Right ventricle myocardium inferior (tissue), 1 donor: ENCODE measurements around the gene UQCRQ. TPM values are rescaled to one million over a fixed set of nuclear protein-coding genes. Genes with fewer than 3 reads are reported as not detected.
"Not testable (repeated sequence)": the region's sequence is repeated elsewhere in the genome, so short reads cannot be mapped to it uniquely, and the experiment has no call there.

Source experiments
- ATAC-seq: fragments of 200-7000 bp; cut with Tn5 transposase; one replicate; pipeline ENCODE4 v1.9.1; 2020; ENCODE audit warnings: mild to moderate bottlenecking, moderate library complexity
- DNase-seq: peaks from one replicate; pipeline ENCODE4 v3.0.0; 2021; ENCODE audit errors: missing footprints
- intact Hi-C: fragments of 100-400 bp; cut with DNase I; formaldehyde crosslinking; loops from one replicate; pipeline ENCODE4 v1.11.0; 2022
- total RNA-seq: library from RNA; stranded (reverse); fragmentation: NEBNext Ultra II Directional; extraction: Animal tissue kit (Norgen Biotek cat#: 25700); gene quantifications from one replicate; pipeline ENCODE4 v1.2.1, GENCODE V29; 2021
- donor health status: DM: no; HTN: yes; CAD: no; lungs with severe emphysema.

UQCRQ gene
- total RNA-seq, 1 donor from 2014 or later = 1,774 TPM

GRCh38 chr5:132830436-132831094, 35.9 kb upstream of the UQCRQ start, which contains the start of gene SHROOM1:
Gene SHROOM1 (minus strand): TSS chr5:132830647. CDS start chr5:132826140, 4,507 bp downstream.
- intact Hi-C loops = loop anchor here (1.0 kb wide), 2 partner anchors 36 to 53 kb away; partner anchors contain the start of genes GDF9 and UQCRQ
- DNase-seq = peak; percentile 86
- ATAC-seq = peak; percentile 81

- intact Hi-C loops = no loop called here
- ATAC-seq (no peak), DNase-seq (no peak)
These were observed 35.2 kb upstream of the UQCRQ start for GRCh38 chr5:132831095-132831860.

GRCh38 chr5:132832612-132833011, 33.8 kb upstream of the UQCRQ start:
- intact Hi-C loops = no loop called here
- no peak for ATAC-seq
- DNase-seq = no peak

- ATAC-seq (no peak), DNase-seq (no peak)
- intact Hi-C loops = no loop called here
These were observed 32.4 kb upstream of the UQCRQ start for GRCh38 chr5:132834057-132834456.

- ATAC-seq = no peak
- intact Hi-C loops = no loop called here
- DNase-seq = no peak
These were observed 29.6 kb upstream of the UQCRQ start for GRCh38 chr5:132836852-132837251.

GRCh38 chr5:132837868-132838267, 28.6 kb upstream of the UQCRQ start:
- ATAC-seq (no peak), DNase-seq (no peak)
- intact Hi-C loops = no loop called here

GRCh38 chr5:132838516-132839282, 27.7 kb upstream of the UQCRQ start:
- ATAC-seq (no peak), DNase-seq (no peak)
- intact Hi-C loops = no loop called here

- no peak for ATAC-seq
- intact Hi-C loops = no loop called here
- DNase-seq = no peak
These were observed 26.8 kb upstream of the UQCRQ start for GRCh38 chr5:132839426-132840301.

- ATAC-seq = no peak
- intact Hi-C loops = no loop called here
- no peak for DNase-seq
These were observed 26.1 kb upstream of the UQCRQ start for GRCh38 chr5:132840313-132840712.

- intact Hi-C loops = no loop called here
- no peak for ATAC-seq
- DNase-seq = no peak
These were observed 25.5 kb upstream of the UQCRQ start for GRCh38 chr5:132840896-132841295.

- DNase-seq = no peak
- ATAC-seq = no peak
- intact Hi-C loops = no loop called here
These were observed 25.1 kb upstream of the UQCRQ start for GRCh38 chr5:132841305-132841704.

- ATAC-seq (no peak), DNase-seq (no peak)
- intact Hi-C loops = no loop called here
These were observed 18.2 kb upstream of the UQCRQ start for GRCh38 chr5:132848270-132848669.

- DNase-seq = no peak
- ATAC-seq = no peak
- intact Hi-C loops = no loop called here
These were observed 17.1 kb upstream of the UQCRQ start for GRCh38 chr5:132849347-132849746.

- DNase-seq = no peak
- ATAC-seq = no peak
- intact Hi-C loops = no loop called here
These were observed 16.4 kb upstream of the UQCRQ start for GRCh38 chr5:132850066-132850465.

- ATAC-seq (no peak), DNase-seq (no peak)
- intact Hi-C loops = no loop called here
These were observed 13.1 kb upstream of the UQCRQ start for GRCh38 chr5:132853323-132853722.

- ATAC-seq = no peak
These were observed 12.7 kb upstream of the UQCRQ start for GRCh38 chr5:132853790-132854189.

GRCh38 chr5:132854301-132854700, 12.1 kb upstream of the UQCRQ start:
- ATAC-seq (no peak), DNase-seq (no peak)
- intact Hi-C loops = no loop called here

More at GRCh38 chr5:132853790-132854189, 12.7 kb upstream of the UQCRQ start:
- intact Hi-C loops = no loop called here
- no peak for DNase-seq

GRCh38 chr5:132854992-132855391, 11.4 kb upstream of the UQCRQ start:
- DNase-seq, ATAC-seq, intact Hi-C loops: not testable (repeated sequence)

- intact Hi-C loops = no loop called here
- DNase-seq (no peak), ATAC-seq (no peak)
These were observed 10.4 kb upstream of the UQCRQ start for GRCh38 chr5:132856011-132856410.
